ENCODE data around the gene ZNF740.

DNA sequence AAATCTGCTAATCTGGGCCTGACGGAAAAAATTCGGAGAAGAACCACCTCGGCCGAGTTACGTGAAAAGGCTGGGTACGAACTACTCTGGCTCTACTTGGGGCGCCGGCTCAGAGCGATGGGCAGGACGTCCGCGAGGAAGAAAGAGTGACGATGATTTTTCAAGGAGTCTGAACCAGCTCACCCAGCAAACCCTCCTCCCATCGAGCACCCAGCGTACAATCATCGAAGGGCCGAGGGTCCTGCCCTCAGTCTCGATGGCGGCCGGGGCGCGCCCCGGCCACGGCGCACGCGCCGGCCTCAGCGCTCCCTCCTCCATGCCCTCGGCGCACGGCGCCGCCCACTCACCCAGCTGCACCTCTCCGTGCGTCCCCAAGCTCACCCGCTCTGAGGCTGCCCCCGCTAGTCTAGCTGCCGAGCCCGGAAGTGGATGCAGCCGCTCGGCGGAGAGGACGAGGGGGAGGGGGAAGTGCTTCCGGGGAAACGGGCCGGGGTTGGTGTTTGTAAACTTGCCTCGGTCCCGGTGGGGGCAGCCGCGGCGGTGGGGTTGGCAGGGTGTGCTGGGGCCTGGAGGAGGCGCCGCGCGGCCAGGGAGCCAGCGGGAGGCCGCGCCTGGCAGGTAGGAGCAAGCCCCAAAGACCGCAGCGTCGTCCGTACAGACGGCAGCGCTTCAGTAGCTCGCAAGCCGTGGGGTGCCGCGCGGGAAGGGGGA lies at the start of gene ZNF740, which contains the start of gene CSAD:
- TF ChIP-seq, protein P1, sequence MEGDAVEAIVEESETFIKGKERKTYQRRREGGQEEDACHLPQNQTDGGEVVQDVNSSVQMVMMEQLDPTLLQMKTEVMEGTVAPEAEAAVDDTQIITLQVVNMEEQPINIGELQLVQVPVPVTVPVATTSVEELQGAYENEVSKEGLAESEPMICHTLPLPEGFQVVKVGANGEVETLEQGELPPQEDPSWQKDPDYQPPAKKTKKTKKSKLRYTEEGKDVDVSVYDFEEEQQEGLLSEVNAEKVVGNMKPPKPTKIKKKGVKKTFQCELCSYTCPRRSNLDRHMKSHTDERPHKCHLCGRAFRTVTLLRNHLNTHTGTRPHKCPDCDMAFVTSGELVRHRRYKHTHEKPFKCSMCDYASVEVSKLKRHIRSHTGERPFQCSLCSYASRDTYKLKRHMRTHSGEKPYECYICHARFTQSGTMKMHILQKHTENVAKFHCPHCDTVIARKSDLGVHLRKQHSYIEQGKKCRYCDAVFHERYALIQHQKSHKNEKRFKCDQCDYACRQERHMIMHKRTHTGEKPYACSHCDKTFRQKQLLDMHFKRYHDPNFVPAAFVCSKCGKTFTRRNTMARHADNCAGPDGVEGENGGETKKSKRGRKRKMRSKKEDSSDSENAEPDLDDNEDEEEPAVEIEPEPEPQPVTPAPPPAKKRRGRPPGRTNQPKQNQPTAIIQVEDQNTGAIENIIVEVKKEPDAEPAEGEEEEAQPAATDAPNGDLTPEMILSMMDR (optimal IDR thresholded peaks at IDR 0.05 in 1 of 3, IDR thresholded peaks at IDR 0.05 in 1 of 3, conservative IDR thresholded peaks at IDR 0.05 in 1 of 3; ENCODE audit: extremely low read depth in 1 of 3, insufficient read depth in 2 of 3, low read length in 3 of 3) = no peak
- no peak for TF ChIP-seq EZH2 (IDR thresholded peaks at IDR 0.05; ENCODE audit: low read length)
